HG03175 (cell line): Measurements from ENCODE around the gene CDYL2.

Experiments
- ATAC-seq: cut with Tn5 transposase; IDR thresholded peaks from one replicate; pipeline ENCODE4 v1.9.1; 2021; ENCODE audit warnings: mild to moderate bottlenecking, moderate library complexity; ENCODE audit not compliant: unreplicated experiment

CDYL2 gene

DNA sequence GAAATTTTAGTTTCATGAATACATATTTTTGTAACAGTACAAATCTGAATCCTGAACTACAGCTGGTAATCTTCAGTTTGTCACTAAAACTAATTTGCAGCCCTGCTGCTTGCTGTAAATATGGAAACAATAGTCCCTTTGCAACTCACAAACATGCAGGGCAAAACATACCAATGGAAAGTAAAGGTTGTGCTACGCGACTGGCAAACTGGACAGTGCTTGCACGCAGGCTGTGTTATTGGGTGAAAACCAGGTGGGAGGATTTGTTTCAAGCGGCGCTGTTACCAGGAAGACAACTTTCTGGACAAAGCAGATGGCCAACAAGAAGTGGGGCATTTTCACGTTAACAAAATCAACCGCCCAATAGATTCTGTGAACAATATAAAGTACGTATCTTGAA lies 93.5 kb downstream of the CDYL2 start:
- no peak for ATAC-seq

DNA sequence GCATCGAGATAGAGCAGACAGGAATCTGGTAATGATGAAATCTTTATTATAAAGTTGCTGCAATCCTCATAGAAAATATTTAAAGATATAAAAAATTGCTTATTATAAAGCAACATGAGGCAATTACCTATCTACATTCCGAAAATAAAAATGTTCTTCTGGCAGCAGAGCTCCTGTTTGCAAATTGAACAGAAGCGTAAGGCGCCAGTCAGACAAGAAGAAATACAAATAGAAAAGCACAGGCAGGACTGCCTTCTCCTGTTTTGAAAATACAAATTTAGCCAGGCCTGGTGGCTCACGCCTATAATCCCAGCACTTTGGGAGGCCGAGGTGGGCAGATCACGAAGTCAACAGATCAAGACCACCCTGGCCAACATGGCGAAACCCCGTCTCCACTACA lies 95.6 kb downstream of the CDYL2 start:
- no peak for ATAC-seq

DNA sequence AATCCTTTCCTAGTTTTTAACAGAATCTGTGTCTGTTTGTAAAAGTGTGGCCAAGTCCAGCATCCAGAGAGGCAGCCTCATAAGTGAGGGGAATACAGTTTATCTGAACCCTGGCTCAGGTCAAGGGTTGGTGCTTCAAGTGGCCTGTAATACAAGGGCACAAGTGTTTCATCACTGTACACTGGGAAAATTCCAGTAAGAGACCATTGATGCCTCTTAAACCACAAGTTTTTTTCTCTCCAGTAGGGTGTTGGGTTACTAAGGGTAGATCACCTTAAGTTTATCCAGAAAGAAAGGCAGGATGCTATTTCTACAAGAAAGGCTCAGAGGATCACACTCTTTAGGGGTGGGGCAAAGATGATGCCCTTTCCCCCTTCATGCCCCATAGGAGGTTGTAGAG lies 96.7 kb downstream of the CDYL2 start:
- ATAC-seq, result no peak

DNA sequence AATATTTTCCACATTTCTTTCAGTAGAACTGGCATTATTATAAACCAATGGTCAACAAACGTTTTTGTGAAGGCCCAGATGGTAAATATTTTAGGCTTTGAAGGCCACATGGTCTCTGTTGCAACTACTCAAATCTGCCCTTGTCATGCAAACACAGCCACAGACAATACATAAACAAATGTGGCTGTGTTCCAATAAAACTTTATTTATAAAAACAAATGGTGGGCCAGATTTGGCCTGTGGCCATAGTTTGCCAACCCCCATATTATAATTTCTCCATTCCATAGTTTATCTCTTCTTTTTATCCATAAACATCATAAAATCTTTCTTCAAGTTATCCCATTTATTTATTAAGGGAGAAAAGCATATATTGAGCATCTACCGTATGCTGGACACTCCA lies 98.8 kb downstream of the CDYL2 start:
- ATAC-seq, result no peak

DNA sequence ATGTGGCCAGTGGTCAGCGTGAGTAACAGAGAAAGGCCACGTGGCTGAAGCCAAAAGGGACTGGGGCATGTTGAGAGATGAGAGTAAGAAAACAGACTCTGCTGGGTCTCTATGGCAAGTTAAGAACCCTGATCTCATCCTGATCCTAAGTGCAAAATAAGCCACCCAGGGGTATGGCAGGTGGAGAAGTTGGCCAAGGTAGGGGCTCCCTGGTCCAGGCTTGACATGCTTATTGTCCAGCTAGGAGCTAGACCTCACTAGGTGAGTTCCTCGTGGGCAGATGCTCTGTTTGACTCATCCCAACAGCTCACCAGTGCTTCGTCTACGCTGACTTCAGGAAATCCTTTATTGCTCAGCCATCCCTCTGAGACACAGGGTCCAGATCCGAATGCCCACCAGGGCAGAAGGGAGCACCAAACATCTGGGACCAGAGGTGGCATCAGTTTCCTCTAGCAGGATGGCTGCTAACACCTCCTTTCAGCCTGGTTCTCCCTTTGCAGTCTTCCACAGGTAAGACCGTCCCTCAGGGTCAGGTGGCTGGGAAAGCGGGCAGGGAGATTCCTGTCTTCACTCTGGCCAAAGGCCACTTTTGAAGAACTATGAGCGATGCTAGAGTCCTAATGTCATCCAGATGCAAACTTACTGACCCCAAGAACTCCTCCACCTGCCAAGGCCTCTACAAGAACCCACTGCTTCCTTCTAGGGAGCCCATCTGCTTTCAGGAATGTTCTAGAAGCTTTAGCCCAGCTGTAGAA lies 99.5 kb downstream of the CDYL2 start:
- ATAC-seq, result no peak

DNA sequence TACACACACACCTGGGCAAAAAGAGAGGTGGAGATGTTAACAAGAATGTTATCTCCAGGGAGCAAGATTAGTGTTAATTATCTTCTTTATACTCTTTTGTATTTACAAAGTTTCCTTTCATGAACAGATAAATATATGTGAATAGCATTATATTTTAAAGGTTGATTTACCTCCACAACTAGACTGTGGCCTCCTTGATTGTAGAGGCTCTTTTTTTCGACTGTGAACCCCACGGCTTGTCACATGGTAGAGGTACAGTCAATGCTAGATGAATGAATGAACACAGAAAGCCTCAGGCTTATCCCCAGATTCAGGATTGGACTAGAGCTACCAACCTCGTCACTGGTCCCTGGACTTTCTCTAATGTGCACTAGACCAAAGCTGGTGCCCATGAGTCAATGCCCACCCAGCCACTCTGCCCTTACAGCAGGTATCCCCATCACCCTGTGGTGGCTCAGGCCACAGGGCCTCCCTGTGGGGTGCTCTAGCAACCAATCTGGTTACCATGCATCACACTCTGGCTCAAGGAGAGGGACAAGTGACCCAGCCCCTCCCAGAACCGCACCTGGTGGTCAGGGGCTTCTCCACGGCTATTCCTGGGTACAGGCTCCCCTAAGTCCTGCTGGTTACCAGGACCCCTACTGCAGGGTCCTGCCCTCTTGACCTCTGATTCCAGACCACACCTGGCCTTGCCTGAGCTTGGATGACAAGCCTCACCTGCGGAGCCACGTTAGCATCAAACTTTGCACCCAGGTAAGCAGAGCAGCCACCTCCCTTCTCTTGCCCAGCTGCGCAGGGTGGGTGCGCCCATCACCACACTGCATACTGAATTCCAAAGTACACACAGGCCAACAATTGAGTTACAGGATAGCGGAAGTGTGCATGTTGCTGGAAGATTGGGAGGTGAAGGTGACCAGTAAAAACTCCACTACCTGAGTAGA lies 101.0 kb downstream of the CDYL2 start:
- ATAC-seq, result no peak

DNA sequence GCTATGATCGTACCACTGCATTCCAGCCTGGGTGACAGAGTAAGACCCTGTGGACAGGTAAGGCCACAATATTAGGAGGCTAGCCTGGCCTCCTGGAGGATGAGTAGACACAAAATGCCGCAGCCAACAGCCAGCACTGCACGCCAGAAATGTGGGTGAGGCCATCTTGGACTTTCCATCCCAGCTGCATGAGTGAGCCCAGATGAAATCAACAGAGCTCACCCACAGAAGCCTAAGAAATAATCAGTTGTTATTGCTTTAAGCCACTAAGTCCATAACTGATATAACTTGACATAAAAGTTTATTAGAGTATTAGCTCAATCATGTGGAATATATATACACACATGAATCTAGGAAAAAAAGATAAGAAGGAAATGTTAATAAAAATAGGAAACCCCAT lies 101.7 kb downstream of the CDYL2 start:
- ATAC-seq, result no peak

DNA sequence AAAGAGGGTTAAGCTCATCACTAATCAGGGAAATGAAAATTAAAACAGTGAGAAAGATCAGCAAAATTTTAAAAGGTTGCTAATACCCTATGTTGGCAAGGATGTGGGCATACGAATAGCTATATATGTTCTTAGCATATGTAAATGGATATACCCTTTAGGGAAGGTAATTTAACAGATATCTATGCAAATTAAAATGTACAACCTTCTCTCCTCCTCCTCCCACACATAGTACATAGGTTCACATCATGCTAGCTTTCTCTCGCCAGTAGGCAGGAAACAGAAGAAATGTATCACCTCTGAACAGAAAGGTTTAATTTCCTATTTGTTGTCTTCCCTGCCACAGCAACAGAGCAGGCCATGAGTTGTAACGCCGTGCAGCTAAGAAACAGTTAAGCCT lies 103.8 kb downstream of the CDYL2 start:
- ATAC-seq, result no peak

DNA sequence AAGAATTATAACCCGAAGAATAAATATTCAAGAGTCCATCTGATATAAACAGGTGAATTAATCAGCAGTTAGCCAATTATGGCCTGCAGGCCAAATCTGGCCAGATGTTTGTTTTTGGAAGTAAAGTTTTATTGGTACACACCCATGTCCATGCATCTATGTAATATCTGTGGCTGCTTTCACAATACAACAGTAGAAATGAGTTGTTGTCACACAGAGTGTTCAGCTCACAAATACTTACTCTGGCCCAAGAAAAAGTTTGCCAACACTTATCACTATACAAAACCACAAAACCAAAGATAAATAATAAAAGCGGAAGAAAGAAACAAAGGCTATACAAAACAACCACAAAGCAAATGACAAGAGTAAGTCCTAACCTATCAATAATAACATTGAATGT lies 109.4 kb downstream of the CDYL2 start:
- peak; percentile 49 for ATAC-seq

DNA sequence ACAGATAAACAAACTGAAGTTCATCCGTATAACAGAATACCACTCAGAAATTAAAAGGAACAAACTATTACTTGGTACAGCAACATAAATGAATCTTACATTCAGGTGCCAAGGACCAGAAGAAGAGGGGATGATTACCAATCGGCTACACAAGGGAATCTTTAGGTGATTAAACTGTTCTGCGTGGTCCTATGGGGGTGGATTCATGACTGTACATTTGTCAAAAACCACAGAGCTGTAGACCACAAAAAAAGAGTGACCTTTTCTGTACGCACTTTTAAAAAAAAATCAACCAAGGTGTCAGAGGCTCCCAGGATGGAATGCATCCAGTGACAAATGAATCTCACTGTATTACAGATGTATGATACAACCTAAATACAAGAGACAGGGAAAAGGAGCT lies 110.8 kb downstream of the CDYL2 start:
- ATAC-seq, result no peak

DNA sequence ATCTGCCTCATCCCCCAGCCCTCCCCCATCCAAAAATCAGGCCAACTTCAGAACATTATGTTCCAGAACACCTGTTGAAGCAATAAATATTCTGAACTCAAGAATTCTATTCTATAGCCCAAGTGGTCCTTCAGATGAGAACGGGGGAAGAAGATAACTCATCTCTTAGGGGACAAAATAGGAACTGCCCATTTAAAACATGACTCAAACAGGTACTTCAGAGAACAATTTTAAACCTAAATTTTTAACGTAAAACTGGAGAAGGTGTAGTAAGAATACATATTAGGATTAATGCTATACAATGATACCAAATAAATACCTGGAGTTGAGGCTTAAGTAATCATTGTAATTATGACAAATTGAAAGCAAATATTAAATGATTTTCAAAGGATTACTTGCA lies 112.1 kb downstream of the CDYL2 start:
- ATAC-seq, result no peak

DNA sequence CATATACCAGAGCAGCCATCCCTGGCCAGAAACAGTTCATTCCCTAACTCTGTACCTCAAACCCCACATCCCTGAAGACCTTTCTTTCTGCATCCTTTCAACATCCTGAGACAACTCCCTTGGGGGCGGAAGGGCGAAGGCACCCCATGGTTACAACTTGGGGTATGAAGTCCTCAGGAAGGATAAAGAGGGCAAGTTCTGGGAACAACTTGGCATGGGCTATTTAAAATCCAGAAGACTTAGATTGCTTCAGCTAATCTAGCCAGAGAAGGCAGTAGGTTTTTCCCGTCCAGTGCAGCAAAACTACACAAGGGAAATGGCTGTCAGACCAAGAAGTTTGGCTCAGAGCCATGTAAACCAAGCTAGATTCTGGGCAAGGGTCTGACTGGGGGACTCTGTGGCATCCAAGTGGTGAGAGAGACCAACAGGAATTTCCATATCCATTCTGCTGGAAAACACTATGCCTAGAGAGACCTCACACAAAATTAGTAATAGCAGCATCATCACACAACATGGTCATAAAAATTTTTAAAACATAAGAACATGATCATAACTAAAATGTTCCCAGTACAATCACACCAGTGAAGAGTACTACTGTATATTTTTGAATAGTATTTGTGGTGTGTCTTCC lies 113.2 kb downstream of the CDYL2 start:
- ATAC-seq, result no peak

DNA sequence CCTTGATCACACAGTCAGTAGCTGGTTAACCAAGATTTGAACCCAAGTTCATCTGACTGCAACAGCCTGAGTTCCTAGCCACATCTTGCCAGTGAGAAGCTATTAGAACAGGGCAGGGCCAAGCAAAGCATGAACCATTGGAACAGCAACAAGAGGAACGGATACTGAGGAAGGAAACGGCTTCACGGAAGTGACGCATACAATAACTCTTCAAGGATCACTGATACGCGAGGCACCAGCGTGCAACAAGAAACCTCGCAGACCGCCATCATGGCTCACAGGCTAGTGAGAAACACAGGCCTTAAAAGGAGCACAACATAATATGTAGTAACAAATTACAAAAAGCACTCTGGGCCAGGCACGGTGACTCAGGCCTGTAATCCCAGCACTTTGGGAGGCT lies 114.9 kb downstream of the CDYL2 start:
- no peak for ATAC-seq

DNA sequence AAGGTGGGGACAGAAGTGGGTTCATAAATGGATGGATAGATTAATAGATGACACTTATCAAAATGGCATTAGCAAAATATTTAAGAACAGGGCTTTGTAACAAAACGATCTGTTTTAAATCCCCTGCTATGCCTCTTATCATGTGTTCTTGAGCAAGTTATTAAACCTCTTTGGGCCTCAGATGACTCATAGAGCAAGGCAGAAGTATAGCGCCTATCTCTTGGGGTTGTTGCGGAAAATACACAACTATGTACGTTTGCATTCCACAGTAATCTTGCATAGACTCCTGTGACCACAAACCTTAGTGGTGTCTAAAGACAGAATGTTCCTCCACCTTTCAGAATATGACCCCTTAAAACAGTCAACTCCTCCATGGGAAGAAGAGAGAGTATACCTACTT lies 116.8 kb downstream of the CDYL2 start:
- no peak for ATAC-seq

DNA sequence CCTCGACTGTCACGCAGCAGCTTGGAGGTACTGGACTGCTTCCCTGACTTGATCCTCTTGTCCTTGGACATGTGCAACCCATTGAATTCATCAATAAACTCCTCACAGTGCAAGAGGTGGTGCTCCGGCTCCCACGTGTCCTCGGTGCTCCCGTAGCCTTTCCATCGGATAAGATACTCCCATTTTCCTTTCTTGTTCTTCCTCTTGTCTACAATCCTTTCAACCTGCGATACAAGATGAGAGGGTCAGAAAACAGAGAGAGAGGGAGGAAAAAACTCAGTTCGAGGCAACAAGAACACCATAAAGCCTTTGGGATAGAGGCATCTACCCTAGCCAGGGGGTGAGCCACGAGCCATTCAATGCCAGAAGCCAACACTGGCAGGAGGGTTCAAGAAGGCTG lies 119.5 kb downstream of the CDYL2 start:
- ATAC-seq, result no peak

DNA sequence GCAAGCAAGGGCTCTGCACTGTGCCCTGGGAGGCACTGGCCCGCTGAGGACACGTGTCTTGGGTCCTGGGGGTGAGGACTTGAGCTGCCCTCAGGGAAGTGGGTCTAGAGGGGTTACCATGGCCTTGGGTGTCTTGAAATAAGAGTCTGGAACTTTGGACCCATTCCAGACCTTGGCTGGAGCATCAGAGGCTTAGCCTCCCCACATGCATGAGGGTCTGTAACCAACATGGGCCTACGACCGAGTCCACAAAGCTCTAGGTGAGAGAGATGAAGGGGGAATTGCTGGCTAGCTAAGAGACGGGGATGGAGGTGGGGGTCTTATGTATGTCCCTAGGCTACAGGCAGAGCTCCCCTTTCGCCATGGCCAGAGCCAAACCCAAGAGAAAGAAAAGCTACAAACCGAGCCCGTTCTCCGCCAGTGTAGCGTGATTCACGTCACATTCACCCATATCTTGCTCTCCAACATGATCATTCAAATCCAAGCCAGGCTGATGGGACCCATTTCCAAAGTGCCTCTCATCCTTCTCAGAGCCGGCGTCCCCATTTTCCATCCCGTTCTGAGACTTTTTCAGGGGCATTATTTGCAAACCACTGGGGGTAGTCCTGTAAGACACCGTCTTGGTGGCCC lies 120.1 kb downstream of the CDYL2 start:
- no peak for ATAC-seq

DNA sequence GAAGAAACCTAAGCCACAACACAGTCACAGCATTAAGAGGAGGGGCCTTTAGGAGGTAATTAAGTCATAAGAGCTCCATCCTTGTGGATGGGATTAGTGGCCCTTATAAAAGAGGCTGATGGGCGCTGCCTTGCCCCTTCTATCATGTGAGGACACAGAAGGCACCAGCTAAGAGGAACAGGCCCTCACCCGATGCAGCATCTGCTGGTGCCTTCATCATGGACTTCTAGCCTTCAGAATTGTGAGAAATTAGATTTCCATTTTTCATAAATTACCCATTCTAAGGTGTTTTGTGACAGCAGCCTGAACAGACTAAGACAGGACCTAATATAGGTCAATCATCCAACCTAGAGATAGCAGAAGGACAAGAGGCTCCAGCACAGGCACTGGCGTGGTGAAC lies 120.8 kb downstream of the CDYL2 start:
- no peak for ATAC-seq

DNA sequence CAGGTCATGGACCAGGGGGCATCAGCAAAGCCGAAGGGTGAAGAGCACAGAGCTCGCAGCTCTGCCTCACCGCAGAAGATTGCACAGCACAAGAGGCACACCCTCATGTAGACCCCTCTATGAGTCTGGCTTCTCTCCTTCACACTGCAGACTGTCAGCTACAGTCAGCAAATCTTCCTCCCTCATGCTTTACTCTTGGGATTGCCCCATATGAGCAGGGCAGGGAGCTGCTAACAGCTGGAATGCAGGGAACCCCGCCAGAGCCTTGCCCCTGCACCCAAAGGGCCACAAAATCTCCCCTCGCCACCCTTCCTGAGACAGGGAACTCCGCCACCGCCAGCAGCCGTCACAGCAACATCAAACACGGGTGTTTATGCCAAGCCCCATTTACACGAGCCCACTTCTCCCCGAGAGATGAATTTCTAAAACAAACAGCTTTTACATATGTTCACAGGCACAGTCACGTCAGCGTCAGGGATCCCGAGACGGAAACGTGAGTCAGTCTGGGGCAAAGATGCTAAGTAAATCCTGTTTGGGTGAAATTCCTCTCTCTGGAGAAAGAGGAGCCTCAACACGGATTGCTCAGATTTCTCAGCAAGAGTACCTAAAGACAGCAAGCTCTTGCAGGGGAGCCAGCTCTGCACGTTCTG lies 121.9 kb downstream of the CDYL2 start:
- ATAC-seq, result no peak

DNA sequence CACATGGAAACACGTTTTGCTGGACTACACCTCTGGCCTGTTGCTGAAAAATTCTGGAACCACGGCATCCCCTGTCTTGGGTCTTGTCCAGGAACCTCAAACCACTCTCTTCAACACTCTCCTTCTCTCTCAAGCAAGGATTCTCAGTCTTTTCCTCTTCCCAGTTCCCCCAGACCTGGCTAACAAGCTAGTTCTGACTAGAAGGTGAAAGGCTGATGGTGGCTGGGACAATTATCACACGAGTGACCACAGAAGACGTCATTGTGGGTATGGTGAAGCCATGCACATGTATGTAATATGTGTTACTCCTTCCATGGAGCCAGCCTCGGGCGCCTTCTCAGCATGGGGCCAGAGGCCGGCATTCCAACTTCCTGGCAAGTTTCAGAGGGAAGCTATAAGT lies 123.0 kb downstream of the CDYL2 start:
- no peak for ATAC-seq

DNA sequence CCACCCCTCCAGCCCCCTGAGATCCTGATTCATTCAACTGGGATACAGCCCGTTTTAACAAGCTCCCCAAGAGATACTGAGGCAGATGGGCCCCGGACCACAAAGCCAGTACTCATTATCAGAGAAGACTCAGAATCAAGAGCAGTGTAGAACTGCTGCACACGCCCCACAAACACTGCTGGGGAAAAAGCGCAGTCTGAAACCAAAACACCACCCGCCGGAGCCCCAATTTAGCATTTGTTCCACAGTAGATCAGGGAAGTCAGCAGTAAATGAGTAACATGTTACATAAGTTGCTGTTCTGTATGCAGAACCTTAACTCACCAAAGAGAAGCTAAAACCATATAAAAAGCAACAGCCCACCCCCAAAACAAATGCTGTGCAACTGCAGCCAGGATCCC lies 123.6 kb downstream of the CDYL2 start:
- ATAC-seq, result no peak

DNA sequence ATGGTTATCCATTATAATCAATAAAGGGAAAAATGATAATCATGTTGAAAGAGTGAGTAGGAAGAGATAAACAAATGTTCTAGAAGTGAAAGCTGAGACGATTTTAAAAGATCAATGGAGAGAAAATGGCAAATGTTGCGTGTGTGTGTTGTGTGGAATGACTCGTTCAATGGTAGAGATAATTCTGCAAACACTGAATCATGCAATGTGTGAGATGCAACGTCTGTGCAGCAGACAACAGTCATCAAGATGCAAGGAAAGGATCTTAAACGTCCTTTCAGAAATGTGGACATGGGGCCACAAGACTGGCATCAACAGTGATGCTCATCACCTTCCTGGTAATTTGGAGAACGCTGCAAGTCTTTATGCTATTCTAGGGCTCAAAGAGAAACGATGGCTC lies 124.4 kb downstream of the CDYL2 start:
- ATAC-seq, result no peak
